HUES64 (cell line): ENCODE data around the gene ZC3H8.
"Not testable (repeated sequence)": the region's sequence is repeated elsewhere in the genome, so short reads cannot be mapped to it uniquely, and the experiment has no call there.

Experiments
- H3K27ac ChIP-seq: 2 replicates; pipeline ENCODE4 v1.7.0; 2013; ENCODE audit warnings: low read depth, low read length, inconsistent platforms
- H3K27me3 ChIP-seq: 2 replicates; pipeline ENCODE4 v1.6.1; 2013; ENCODE audit warnings: mild to moderate bottlenecking, low read length; ENCODE audit not compliant: insufficient read depth
- H3K36me3 ChIP-seq: 2 replicates; pipeline ENCODE4 v1.6.1; 2013; ENCODE audit warnings: mild to moderate bottlenecking, low read length; ENCODE audit not compliant: insufficient read depth
- H3K4me1 ChIP-seq: 2 replicates; pipeline ENCODE4 v1.6.1; 2013; ENCODE audit warnings: mild to moderate bottlenecking, low read length, moderate library complexity; ENCODE audit not compliant: insufficient read depth
- H3K4me3 ChIP-seq: 2 replicates; pipeline ENCODE4 v1.5.1; 2013; ENCODE audit warnings: mild to moderate bottlenecking, low read length, moderate library complexity
- H3K9ac ChIP-seq: 2 replicates; pipeline ENCODE4 v1.6.1; 2013; ENCODE audit warnings: mild to moderate bottlenecking, low read depth, low read length
- H3K9me3 ChIP-seq: 2 replicates; pipeline ENCODE4 v1.6.1; 2013; ENCODE audit warnings: low read depth, low read length; ENCODE audit not compliant: insufficient read depth
- WGBS: fragments of 150-250, 120-280 bp; methylation state at CpG from one replicate; pipeline ENCODE4 v1.1.7; 2013; ENCODE audit warnings: missing lambda C conversion rate; 5-methylcytosine and 5-hydroxymethylcytosine counted together

ZC3H8 gene

GRCh38 chr2:112229348-112229747 lies 25.5 kb downstream of the ZC3H8 start:
- H3K36me3 ChIP-seq, result peaks cover 17% of the 10 kb centered on the region; the same call in 1 of the 2 replicates
- H3K4me1 ChIP-seq, result no peaks in the 10 kb centered on the region
- no peaks in the 10 kb centered on the region for H3K27me3 ChIP-seq
- no peaks in the 10 kb centered on the region for H3K9me3 ChIP-seq
- no peak overlapping the region for H3K4me3 ChIP-seq
- no peak overlapping the region for H3K27ac ChIP-seq
- H3K9ac ChIP-seq, result no peak overlapping the region

- H3K27ac ChIP-seq, result no peak overlapping the region
Measured at GRCh38 chr2:112220831-112221230, 34.0 kb downstream of the ZC3H8 start.

GRCh38 chr2:112220186-112220585 lies 34.7 kb downstream of the ZC3H8 start:
- Histone ChIP-seq H3K36me3 (peaks cover 14% of the 10 kb centered on the region; the same call in 1 of the 2 replicates), H3K4me1 (no peaks in the 10 kb centered on the region), H3K9me3 (peaks cover 6% of the 10 kb centered on the region; the same call in 1 of the 2 replicates), H3K27ac (no peak overlapping the region), H3K9ac (no peak overlapping the region), H3K27me3 (no peaks in the 10 kb centered on the region), H3K4me3 (no peak overlapping the region)
- 95% methylated on average over 3 of the region's 3 CpGs for WGBS

More at GRCh38 chr2:112220831-112221230, 34.0 kb downstream of the ZC3H8 start:
- no peaks in the 10 kb centered on the region for H3K27me3 ChIP-seq
- H3K9me3 ChIP-seq, result peaks cover 6% of the 10 kb centered on the region; the same call in 1 of the 2 replicates
- H3K4me3 ChIP-seq, result no peak overlapping the region
- no peaks in the 10 kb centered on the region for H3K4me1 ChIP-seq
- 94% methylated on average over 2 of the region's 3 CpGs for WGBS
- H3K36me3 ChIP-seq, result peaks cover 10% of the 10 kb centered on the region; the same call in 1 of the 2 replicates
- no peak overlapping the region for H3K9ac ChIP-seq

- H3K9ac ChIP-seq, result no peak overlapping the region
- peaks cover 6% of the 10 kb centered on the region; the same call in 1 of the 2 replicates for H3K9me3 ChIP-seq
Measured at GRCh38 chr2:112217854-112218253, 37.0 kb downstream of the ZC3H8 start.

GRCh38 chr2:112216167-112216566 lies 38.7 kb downstream of the ZC3H8 start:
- no peaks in the 10 kb centered on the region for H3K9me3 ChIP-seq
- no peaks in the 10 kb centered on the region for H3K4me1 ChIP-seq
- H3K36me3 ChIP-seq, result peaks cover 18% of the 10 kb centered on the region; the same call in 1 of the 2 replicates
- no peak overlapping the region for H3K9ac ChIP-seq
- 90% methylated on average over 3 of the region's 3 CpGs for WGBS
- no peak overlapping the region for H3K4me3 ChIP-seq
- H3K27ac ChIP-seq, result no peak overlapping the region
- no peaks in the 10 kb centered on the region for H3K27me3 ChIP-seq

More at GRCh38 chr2:112217854-112218253, 37.0 kb downstream of the ZC3H8 start:
- no peak overlapping the region for H3K27ac ChIP-seq
- no peak overlapping the region for H3K4me3 ChIP-seq
- no peaks in the 10 kb centered on the region for H3K27me3 ChIP-seq
- no peaks in the 10 kb centered on the region for H3K4me1 ChIP-seq
- peaks cover 22% of the 10 kb centered on the region; the same call in 1 of the 2 replicates for H3K36me3 ChIP-seq

- WGBS, result 88% methylated on average over 3 of the region's 3 CpGs
- peaks cover 21% of the 10 kb centered on the region for H3K9me3 ChIP-seq
- not testable (repeated sequence) for H3K4me3 ChIP-seq, H3K27ac ChIP-seq, H3K9ac ChIP-seq, H3K36me3 ChIP-seq, H3K4me1 ChIP-seq, H3K27me3 ChIP-seq
Measured at GRCh38 chr2:112207905-112208304, 46.9 kb downstream of the ZC3H8 start.

GRCh38 chr2:112204411-112204810 lies 50.4 kb downstream of the ZC3H8 start:
- no peak overlapping the region for H3K27ac ChIP-seq

GRCh38 chr2:112201696-112202430 lies 53.0 kb downstream of the ZC3H8 start:
- Histone ChIP-seq H3K27ac (no peak overlapping the region), H3K4me3 (no peak overlapping the region), H3K4me1 (no peaks in the 10 kb centered on the region), H3K27me3 (no peaks in the 10 kb centered on the region), H3K9ac (no peak overlapping the region), H3K36me3 (no peaks in the 10 kb centered on the region), H3K9me3 (peaks cover 25% of the 10 kb centered on the region)
- WGBS, result 87% methylated on average over 1 of the region's 3 CpGs

More at GRCh38 chr2:112204411-112204810, 50.4 kb downstream of the ZC3H8 start:
- Histone ChIP-seq H3K9ac (no peak overlapping the region), H3K4me3 (no peak overlapping the region), H3K27me3 (no peaks in the 10 kb centered on the region), H3K9me3 (peaks cover 25% of the 10 kb centered on the region), H3K36me3 (no peaks in the 10 kb centered on the region), H3K4me1 (no peaks in the 10 kb centered on the region)
- no CpG with 5 or more reads among the region's 2 CpGs for WGBS

GRCh38 chr2:112199188-112199587 lies 55.7 kb downstream of the ZC3H8 start:
- Histone ChIP-seq H3K27me3 (no peaks in the 10 kb centered on the region), H3K36me3 (no peaks in the 10 kb centered on the region), H3K9me3 (peaks cover 15% of the 10 kb centered on the region), H3K4me1 (no peaks in the 10 kb centered on the region), H3K9ac (no peak overlapping the region), H3K27ac (no peak overlapping the region), H3K4me3 (no peak overlapping the region)
- WGBS, result 93% methylated on average over 3 of the region's 3 CpGs

GRCh38 chr2:112198780-112199179 lies 56.1 kb downstream of the ZC3H8 start:
- H3K4me3 ChIP-seq, result no peak overlapping the region
- H3K27me3 ChIP-seq, result no peaks in the 10 kb centered on the region
- peaks cover 11% of the 10 kb centered on the region; the same call in 1 of the 2 replicates for H3K9me3 ChIP-seq
- H3K9ac ChIP-seq, result no peak overlapping the region
- H3K36me3 ChIP-seq, result no peaks in the 10 kb centered on the region
- no peak overlapping the region for H3K27ac ChIP-seq
- no peaks in the 10 kb centered on the region for H3K4me1 ChIP-seq

GRCh38 chr2:112197868-112198267 lies 57.0 kb downstream of the ZC3H8 start:
- 100% methylated on average over 1 of the region's 1 CpG for WGBS
- Histone ChIP-seq H3K36me3 (no peaks in the 10 kb centered on the region), H3K9ac (no peak overlapping the region), H3K4me1 (no peaks in the 10 kb centered on the region), H3K27me3 (no peaks in the 10 kb centered on the region), H3K27ac (no peak overlapping the region), H3K9me3 (peaks cover 4% of the 10 kb centered on the region; the same call in 1 of the 2 replicates), H3K4me3 (no peak overlapping the region)
